T-helper 17 cell (primary cell): ENCODE data around the gene LMTK2. TPM values are rescaled to one million over a fixed set of nuclear protein-coding genes. Genes with fewer than 3 reads are reported as not detected.
A peak's percentile ranks its signal among the peaks of the same experiment; 100 is the strongest.

ENCODE experiments used
- ATAC-seq: fragments of 150-1000 bp; cut with Tn5 transposase; 2 replicates; pipeline ENCODE4 v1.10.0; 2021; ENCODE audit warnings: mild to moderate bottlenecking, moderate library complexity
- DNase-seq, 3 donors: peaks; one replicate each; pipeline versions ENCODE4 v3.0.0 to v3.0.0-alpha.2; 2020 to 2021
- H3K9me3 ChIP-seq: one replicate; pipeline ENCODE4 v1.7.0; 2013; ENCODE audit warnings: low read length, mild to moderate bottlenecking; ENCODE audit not compliant: control insufficient read depth, poor library complexity, severe bottlenecking
- H3K27ac Mint-ChIP-seq: one replicate; pipeline ENCODE4 v1.8.0; 2022; ENCODE audit warnings: mild to moderate bottlenecking, moderate library complexity, mixed read lengths
- H3K27me3 Mint-ChIP-seq: one replicate; pipeline ENCODE4 v1.8.0; 2022; ENCODE audit warnings: mixed read lengths
- H3K36me3 Mint-ChIP-seq: one replicate; pipeline ENCODE4 v1.8.0; 2022; ENCODE audit warnings: low read depth, mixed read lengths
- H3K4me1 Mint-ChIP-seq: one replicate; pipeline ENCODE4 v1.8.0; 2022; ENCODE audit warnings: mild to moderate bottlenecking, mixed read lengths
- H3K4me3 Mint-ChIP-seq: one replicate; pipeline ENCODE4 v1.8.0; 2022; ENCODE audit warnings: mild to moderate bottlenecking, moderate library complexity, mixed read lengths
- total RNA-seq, 4 donors: library from RNA in 2 of 4; stranded (reverse) in 2 of 4; gene quantifications; one replicate each; pipeline ENCODE4 v1.2.3 and lab custom pipeline; 2022 to 2026

Gene LMTK2
- total RNA-seq, 2 donors from 2014 or later: 16.6 to 35.0 TPM

DNA sequence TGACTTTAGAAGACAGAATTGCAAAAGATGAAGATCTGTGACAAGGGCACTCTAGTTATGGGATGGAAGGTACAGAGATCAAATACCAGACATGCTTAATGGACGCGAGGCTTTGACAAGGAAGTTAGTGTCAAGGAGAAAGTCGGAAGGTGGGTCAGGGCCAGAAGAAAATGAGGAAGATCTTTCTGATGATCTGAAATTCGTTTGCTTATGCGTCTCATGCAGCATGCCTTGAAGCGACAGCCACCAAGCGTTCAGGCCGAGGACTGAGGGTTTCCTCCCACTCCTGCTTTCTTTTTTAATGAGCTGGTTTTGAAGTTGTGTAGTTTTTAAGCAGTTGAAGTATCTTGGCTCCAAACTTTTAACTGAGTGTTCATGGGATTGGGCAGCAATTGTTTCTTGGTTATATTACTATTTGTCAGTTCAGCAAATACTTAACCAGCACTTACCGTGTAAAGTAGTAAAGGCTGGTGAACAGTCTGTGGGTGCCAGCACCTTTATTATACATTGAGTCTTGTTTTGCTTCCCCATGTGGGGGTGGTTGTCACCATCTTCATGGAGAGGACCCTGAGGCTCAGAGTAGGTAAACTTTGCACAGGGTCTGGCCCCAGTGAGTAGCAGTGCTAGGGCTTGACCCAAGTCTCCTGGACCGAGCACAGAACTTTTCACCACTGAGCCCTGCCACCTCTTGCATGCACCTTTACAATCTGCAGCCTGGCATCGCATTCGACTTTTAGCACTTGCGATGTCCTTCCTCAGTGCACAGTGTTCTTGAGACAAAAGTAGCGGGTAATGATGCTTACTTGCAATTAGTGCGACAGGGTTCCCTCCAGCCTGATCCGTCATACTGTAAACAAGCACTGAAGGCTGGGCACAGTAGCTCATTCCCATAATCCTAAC lies 90.3 kb downstream of the LMTK2 start:
- DNase-seq (no peak), ATAC-seq (no peak)
- Mint-ChIP-seq H3K36me3 (peaks cover 7% of the 10 kb centered on the region), H3K4me1 (peaks cover 21% of the 10 kb centered on the region), H3K27ac (no peak overlapping the region), H3K27me3 (no peaks in the 10 kb centered on the region), H3K4me3 (no peak overlapping the region)
- H3K9me3 ChIP-seq: no peaks in the 10 kb centered on the region

DNA sequence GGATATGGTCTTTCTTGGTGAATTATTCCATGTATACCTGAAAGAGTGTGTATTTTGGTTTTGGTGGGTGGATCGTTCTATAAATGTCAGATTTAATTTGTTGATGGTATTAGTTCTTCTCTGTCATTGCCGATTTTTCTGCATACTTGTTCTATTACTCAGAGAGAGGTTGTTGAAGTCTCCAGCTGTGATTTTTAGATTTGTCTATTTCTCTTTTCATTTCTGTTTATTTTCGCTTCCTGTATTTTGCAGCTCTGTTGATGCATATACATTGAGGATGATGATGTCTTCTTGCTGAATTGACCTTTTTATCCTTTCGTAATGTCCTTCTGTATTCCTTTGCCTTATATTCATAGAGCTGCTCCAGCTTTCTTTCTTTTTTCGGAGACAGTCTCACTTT lies 92.5 kb downstream of the LMTK2 start:
- Mint-ChIP-seq H3K4me3 (no peak overlapping the region), H3K27ac (no peak overlapping the region), H3K4me1 (peaks cover 31% of the 10 kb centered on the region), H3K36me3 (peaks cover 8% of the 10 kb centered on the region), H3K27me3 (no peaks in the 10 kb centered on the region)
- no peaks in the 10 kb centered on the region for H3K9me3 ChIP-seq
- ATAC-seq: no peak
- no peak for DNase-seq

DNA sequence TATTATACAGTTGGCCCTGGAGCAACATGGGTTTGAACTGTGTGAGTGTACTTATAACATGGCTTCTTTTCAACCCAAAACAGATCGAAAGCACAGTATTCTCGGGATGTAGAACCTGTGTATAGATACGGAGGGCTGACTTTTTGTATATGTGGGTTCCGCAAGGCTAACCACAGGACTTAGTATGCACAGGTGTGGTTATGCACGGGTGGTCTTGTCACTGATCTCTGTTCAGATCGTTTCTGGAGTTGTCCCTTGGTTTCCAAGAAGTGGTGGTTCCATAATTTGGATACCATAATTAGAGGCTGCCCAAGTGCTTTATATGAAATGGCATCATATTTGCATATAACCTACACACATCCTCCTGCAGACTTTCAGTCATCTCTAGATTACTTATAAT lies 93.7 kb downstream of the LMTK2 start:
- H3K27ac Mint-ChIP-seq: no peak overlapping the region
- no peaks in the 10 kb centered on the region for H3K9me3 ChIP-seq
- no peak overlapping the region for H3K4me3 Mint-ChIP-seq
- peaks cover 31% of the 10 kb centered on the region for H3K4me1 Mint-ChIP-seq
- H3K36me3 Mint-ChIP-seq: peaks cover 8% of the 10 kb centered on the region
- ATAC-seq: no peak
- no peak for DNase-seq
- H3K27me3 Mint-ChIP-seq: no peaks in the 10 kb centered on the region

DNA sequence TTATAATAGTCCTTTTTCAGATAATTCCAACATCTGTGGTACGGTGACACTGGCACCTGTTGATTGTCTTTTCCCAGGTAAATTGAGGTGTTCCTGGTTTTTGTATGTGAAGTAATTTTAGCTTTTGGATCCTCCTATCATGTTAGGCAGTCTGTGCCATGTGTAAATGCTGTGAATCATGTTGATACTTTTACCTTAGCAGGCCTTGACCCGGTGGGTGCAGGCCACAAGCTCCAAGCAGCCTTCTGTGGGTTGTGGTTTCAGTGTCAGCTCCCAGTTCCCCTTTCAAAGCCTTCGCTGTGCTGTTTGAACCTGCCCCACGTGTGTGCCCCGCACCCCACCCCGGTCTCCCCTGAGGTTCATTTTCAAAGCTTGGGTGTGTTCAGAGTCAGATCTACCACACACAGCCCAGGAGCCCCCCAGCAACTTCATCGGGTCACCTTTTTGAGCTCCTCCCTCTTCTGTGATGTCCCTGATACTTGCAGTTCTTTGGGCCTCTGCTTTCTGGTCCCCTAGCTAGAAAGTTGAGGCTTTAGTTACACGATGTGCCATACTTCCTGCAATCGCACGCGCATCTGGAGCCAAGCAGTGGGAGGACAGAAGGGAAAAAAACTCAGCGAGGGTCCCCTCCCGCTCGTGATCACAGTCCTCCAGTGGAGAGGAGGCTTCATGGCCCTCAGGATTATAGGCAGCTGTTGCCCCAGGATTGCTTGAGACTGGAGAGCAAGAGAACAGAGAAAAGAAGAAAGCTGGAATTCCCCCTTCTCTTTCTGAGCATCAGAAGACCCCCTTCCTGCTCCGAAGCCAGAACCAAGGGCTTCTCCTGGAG lies 95.9 kb downstream of the LMTK2 start:
- Mint-ChIP-seq H3K27ac (peak overlapping the region; percentile 71), H3K36me3 (peaks cover 12% of the 10 kb centered on the region), H3K27me3 (no peaks in the 10 kb centered on the region), H3K4me3 (peak overlapping the region; percentile 77), H3K4me1 (peaks cover 27% of the 10 kb centered on the region)
- DNase-seq (peak in 1 of 3 donors; percentile 29), ATAC-seq (peak; percentile 97)
- no peaks in the 10 kb centered on the region for H3K9me3 ChIP-seq

DNA sequence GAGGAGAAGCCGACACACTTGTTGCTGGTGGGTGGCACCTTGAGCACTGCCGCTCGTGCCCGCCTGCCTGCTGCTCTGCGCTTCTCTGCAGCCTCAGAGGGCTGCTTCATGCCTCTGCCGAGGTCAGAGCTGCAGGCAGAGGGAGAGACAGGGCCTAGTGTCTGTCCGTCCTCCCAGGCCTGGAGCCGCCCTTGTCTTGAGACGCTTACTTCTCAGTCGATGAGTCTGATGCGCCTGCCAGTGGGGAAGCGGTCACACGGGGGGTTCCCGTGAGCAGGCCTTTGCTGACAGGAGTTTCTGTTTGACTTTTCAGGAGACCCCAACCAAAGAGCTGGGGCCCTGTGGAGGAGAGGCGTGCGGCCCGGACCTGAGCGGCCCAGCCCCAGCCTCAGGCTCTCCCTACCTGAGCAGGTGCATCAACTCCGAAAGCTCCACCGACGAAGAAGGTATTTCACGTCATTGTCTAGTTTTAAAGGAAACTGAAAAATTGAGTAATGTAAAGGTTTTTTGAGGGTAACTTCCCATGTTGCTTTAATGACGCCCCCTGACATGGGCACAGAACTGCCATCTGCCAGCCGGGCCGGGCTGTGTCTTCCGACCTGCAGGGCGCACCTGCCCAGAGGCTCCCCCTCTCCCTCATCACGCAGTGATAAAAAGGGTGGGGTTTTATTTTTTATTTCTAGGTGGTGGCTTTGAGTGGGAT lies 96.8 kb downstream of the LMTK2 start:
- Mint-ChIP-seq H3K4me1 (peaks cover 27% of the 10 kb centered on the region), H3K4me3 (peak overlapping the region; percentile 77), H3K27me3 (no peaks in the 10 kb centered on the region), H3K36me3 (peaks cover 12% of the 10 kb centered on the region), H3K27ac (peak overlapping the region; percentile 71)
- ATAC-seq: no peak
- DNase-seq: no peak
- no peaks in the 10 kb centered on the region for H3K9me3 ChIP-seq

DNA sequence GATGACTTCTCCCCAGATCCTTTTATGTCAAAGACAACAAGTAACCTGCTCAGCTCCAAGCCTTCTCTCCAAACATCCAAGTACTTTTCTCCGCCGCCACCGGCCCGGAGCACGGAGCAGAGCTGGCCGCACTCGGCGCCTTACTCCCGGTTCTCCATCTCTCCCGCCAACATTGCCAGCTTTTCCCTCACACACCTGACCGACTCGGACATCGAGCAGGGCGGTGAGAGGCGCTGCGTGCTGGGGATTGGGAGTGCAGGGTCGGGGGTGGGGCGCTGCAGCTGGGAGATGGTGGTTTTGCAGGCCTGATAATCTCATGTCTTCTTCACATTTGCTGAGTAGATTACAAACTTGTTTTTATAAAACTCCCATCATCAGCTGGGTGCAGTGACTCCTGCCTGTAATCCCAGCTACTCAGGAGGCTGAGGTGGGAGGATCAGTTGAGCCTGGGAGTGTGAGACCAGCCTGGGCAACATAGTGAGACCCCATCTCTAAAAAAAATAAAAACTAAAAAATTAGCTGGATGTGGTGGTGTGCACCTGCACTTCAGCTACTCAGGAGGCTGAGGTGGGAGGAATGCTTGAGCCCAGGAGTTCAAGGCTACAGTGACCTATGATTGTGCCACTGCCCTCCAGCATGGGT lies 97.4 kb downstream of the LMTK2 start:
- H3K27ac Mint-ChIP-seq: peak overlapping the region; percentile 71

DNA sequence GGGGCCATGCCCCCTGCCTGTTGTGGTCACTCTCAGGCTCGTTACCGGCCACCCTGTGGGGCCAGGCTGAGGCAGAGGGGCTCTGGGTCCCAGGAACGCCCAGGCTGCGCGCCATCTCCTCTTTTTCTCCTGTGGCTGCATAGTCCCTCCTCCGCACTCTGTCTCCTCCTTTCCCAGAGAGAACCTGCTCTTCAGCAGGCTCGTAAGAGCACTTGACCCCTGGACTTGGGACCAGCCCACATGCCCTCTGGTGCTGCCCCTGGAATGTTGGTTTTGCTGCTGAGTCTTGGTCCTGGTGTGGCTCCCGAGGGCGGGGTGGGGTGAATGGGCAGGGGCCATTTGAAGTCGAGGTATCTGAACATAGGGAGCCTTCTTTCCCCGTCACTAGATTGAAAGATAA lies 98.0 kb downstream of the LMTK2 start:
- DNase-seq (no peak), ATAC-seq (no peak)
- no peak overlapping the region for H3K27ac Mint-ChIP-seq
- peaks cover 9% of the 10 kb centered on the region for H3K36me3 Mint-ChIP-seq
- no peak overlapping the region for H3K4me3 Mint-ChIP-seq
- H3K9me3 ChIP-seq: no peaks in the 10 kb centered on the region
- peaks cover 27% of the 10 kb centered on the region for H3K4me1 Mint-ChIP-seq
- no peaks in the 10 kb centered on the region for H3K27me3 Mint-ChIP-seq

More for the DNA sequence above, 97.4 kb downstream of the LMTK2 start:
- peaks cover 12% of the 10 kb centered on the region for H3K36me3 Mint-ChIP-seq
- no peak for DNase-seq
- no peak overlapping the region for H3K4me3 Mint-ChIP-seq
- no peaks in the 10 kb centered on the region for H3K9me3 ChIP-seq
- H3K27me3 Mint-ChIP-seq: no peaks in the 10 kb centered on the region
- peaks cover 27% of the 10 kb centered on the region for H3K4me1 Mint-ChIP-seq
- ATAC-seq: no peak

DNA sequence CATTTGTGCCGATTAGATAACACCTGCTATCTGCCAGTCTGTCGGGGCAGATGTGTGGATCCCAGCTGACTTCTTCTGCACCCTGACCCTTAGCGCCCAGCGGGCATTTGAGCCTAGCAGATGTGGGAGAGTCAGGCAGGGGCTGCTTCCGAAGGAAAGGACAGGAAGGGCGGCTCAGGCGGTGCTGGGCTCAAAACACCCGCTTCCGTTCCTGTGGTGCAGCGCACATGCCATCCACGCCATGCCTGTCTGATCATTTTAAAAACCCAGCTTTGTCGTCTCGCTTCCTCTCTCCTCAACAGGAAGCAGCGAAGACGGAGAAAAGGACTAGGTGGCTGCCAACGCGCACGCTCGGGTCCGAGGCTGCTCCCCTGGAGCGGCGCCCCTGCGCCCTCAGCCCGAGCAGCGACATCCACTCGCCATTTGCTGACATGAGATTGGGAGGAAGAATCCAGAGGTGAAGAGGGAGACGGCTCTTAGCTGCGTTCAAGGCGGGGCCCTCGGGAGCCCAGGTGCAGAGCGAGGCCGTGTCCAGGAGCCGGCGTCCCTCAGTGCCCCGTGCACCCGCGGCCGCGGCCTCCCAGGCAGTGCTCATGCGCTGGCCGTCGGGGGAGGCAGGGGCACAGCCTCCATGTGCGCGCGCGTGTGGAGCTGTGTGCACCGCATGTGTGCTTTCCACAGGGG lies 98.6 kb downstream of the LMTK2 start:
- Mint-ChIP-seq H3K4me3 (no peak overlapping the region), H3K27me3 (no peaks in the 10 kb centered on the region), H3K27ac (no peak overlapping the region), H3K4me1 (peaks cover 23% of the 10 kb centered on the region), H3K36me3 (peaks cover 7% of the 10 kb centered on the region)
- ATAC-seq: no peak
- no peaks in the 10 kb centered on the region for H3K9me3 ChIP-seq
- no peak for DNase-seq

DNA sequence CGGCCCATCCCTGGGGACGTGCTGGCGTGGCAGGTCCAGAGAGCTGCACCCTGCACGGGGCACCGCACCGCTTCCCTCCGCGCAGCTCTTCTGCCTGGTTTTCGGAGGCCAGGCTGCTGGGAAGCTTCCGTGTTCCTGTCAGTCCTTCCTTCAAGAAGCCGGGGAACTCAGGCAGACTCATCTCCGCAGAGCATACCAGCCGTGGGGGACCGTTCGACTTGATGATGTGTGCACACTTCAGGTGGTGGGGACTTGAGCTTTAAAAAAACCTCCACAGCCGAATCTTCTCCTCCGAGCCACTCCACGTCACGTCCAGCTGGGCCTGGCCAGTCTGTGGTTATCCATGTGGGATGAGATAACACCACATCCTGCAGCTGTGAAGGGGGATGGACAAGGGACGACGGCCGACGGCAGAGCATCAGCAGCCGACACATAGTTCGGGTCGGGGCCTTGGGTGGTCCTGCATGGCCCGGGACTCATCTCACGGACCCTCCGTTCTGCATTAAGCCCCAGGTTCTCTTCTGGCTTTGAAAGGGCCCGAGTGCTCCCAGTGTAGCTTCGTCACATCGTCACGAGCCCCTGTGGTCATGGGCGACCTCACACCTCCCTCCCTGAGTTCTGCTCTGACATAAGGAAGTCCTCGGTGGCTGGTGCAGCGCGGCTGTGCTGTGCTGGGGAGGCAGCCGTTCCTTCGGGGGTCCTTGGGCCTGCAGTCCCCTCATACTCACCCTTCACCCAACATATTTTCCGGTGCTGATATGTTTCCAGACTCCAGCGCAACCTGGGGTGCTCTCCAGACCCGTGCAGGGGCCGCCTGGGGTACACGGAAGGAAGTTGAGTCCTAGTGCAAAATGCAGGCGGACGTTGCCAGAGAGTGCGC lies 100.0 kb downstream of the LMTK2 start:
- peaks cover 7% of the 10 kb centered on the region for H3K36me3 Mint-ChIP-seq
- H3K27me3 Mint-ChIP-seq: no peaks in the 10 kb centered on the region
- no peak overlapping the region for H3K4me3 Mint-ChIP-seq
- no peak for DNase-seq
- H3K27ac Mint-ChIP-seq: no peak overlapping the region
- H3K4me1 Mint-ChIP-seq: peaks cover 13% of the 10 kb centered on the region
- ATAC-seq: no peak
- H3K9me3 ChIP-seq: no peaks in the 10 kb centered on the region

DNA sequence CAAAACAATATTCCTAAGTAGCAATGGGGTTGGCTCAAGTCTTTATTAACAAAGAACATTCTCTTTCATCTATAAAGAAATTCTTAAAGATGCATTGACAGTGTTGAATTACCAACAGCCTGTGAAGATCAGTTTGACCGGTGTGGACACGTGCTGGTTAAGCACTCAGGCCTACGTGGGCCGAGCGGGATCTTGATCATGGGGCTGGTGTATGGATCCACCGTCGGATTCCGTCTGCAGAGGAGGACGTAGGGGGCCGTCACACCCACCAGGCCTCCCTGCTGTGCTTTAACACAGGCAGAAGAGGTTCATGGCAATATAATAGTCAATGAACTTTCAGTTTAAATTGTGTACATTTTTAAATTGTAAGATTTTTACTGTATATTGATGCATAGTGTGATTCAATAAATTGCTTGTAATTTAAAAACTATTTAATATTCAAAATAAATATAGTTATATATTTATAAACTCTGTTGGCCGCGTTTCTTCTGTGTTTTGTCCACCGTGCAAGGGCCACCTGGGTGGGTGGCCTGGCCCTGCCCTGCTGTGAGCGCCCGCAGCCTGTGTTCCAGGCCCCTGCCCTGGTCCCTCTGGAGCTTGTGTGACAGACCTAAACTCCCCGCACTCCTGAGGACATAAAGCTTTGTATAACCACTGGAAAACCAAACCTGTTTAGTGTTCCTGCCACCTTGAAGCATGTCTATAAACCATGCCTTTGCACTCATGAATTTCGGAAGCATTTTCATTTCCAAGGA lies 102.7 kb downstream of the LMTK2 start:
- H3K9me3 ChIP-seq: no peaks in the 10 kb centered on the region
- no peaks in the 10 kb centered on the region for H3K27me3 Mint-ChIP-seq
- no peak for ATAC-seq
- peak in 1 of 3 donors; percentile 3 for DNase-seq
- H3K36me3 Mint-ChIP-seq: peaks cover 3% of the 10 kb centered on the region
- no peak overlapping the region for H3K27ac Mint-ChIP-seq
- peak overlapping the region; percentile 73 for H3K4me3 Mint-ChIP-seq
- peaks cover 4% of the 10 kb centered on the region for H3K4me1 Mint-ChIP-seq

DNA sequence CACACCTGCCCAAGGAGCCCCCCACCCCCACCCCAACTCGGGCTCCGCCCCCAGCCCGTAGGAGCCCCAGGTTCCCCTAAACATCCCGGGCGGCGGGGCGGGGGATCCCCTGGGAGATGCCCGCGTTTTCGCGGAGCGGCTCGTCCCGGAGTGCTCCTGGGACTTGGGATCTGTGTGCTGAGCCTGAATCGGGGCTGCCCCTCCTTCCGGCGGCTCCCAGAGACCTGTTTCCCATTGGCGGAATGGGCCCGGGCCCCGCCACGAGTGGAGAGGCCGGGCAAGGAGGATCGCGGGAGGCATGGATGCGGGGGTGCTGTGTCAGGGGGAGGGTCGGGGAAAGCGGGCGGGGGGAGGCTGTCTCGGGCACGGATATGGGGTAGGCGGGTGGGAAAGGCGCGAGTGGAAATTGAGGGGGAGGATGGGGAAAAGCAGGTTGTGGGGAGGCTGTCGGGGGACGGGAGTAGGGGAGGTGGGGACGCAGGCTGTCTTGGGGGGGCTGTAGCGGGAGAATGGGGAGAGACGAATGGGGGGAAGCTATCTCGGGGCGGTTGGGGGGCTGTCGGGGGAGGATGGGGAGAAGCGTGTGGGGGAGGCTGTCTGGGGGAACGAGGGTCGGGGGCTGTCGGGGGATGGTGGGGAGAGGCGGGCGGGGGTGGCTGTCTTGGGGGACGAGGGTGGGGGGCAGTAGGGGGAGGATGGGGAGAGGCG lies 104.0 kb downstream of the LMTK2 start:
- Mint-ChIP-seq H3K36me3 (peaks cover 3% of the 10 kb centered on the region), H3K4me3 (peak overlapping the region; percentile 73), H3K27me3 (no peaks in the 10 kb centered on the region), H3K4me1 (peaks cover 4% of the 10 kb centered on the region), H3K27ac (no peak overlapping the region)
- no peaks in the 10 kb centered on the region for H3K9me3 ChIP-seq
- DNase-seq (peak in 1 of 3 donors; percentile 3), ATAC-seq (no peak)
